CD4-positive, alpha-beta T cell treated with Interleukin-1 beta for 1 hour (primary cell): Measurements from ENCODE around the gene ICAM3.

Experiments used
- DNase-seq, 2 donors: peaks; one replicate each; pipeline ENCODE4 v3.0.0-alpha.2; 2020 to 2022

ICAM3 gene

GRCh38 chr19:10290876-10291553 lies 48.4 kb downstream of the ICAM3 start:
- DNase-seq: peak; percentile 62 to 69

- DNase-seq: no peak
Observed at GRCh38 chr19:10290357-10290875, 49.0 kb downstream of the ICAM3 start.

- DNase-seq: peak in 1 of 2 donors; percentile 39
Observed at GRCh38 chr19:10289836-10290356, 49.5 kb downstream of the ICAM3 start, which contains the start of gene ICAM5. Gene ICAM5, plus strand, starts transcription at chr19:10289952. Its CDS starts 92 bp downstream, at chr19:10290044.

- peak; percentile 66 for DNase-seq
Observed at GRCh38 chr19:10289167-10289835, 50.1 kb downstream of the ICAM3 start.

DNA sequence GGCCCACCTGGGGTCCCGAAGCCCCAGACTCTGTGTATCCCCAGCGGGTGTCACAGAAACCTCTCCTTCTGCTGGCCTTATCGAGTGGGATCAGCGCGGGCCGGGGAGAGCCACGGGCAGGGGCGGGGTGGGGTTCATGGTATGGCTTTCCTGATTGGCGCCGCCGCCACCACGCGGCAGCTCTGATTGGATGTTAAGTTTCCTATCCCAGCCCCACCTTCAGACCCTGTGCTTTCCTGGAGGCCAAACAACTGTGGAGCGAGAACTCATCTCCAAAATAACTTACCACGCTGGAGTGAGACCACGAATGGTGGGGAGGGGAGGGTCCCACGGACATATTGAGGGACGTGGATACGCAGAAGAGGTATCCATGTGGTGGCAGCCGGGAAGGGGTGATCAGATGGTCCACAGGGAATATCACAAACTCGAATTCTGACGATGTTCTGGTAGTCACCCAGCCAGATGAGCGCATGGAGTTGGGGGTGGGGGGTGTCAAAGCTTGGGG lies 50.7 kb downstream of the ICAM3 start:
- DNase-seq: peak; percentile 42 to 48

DNA sequence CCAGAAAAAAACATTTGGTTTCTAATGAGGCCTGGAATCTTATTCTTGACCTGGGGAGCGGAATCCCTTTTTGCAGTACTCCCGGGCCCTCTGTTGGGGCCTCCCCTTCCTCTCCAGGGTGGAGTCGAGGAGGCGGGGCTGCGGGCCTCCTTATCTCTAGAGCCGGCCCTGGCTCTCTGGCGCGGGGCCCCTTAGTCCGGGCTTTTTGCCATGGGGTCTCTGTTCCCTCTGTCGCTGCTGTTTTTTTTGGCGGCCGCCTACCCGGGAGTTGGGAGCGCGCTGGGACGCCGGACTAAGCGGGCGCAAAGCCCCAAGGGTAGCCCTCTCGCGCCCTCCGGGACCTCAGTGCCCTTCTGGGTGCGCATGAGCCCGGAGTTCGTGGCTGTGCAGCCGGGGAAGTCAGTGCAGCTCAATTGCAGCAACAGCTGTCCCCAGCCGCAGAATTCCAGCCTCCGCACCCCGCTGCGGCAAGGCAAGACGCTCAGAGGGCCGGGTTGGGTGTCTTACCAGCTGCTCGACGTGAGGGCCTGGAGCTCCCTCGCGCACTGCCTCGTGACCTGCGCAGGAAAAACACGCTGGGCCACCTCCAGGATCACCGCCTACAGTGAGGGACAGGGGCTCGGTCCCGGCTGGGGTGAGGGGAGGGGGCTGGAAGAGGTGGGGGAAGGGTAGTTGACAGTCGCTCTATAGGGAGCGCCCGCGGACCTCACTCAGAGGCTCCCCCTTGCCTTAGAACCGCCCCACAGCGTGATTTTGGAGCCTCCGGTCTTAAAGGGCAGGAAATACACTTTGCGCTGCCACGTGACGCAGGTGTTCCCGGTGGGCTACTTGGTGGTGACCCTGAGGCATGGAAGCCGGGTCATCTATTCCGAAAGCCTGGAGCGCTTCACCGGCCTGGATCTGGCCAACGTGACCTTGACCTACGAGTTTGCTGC lies 52.4 kb downstream of the ICAM3 start, which contains the start of gene ICAM4:
TSS of gene ICAM4 (plus strand) at position 153 of the 935 bp plus-strand sequence. CDS start at position 211, 58 bp downstream.
- peak; percentile 45 to 47 for DNase-seq

DNA sequence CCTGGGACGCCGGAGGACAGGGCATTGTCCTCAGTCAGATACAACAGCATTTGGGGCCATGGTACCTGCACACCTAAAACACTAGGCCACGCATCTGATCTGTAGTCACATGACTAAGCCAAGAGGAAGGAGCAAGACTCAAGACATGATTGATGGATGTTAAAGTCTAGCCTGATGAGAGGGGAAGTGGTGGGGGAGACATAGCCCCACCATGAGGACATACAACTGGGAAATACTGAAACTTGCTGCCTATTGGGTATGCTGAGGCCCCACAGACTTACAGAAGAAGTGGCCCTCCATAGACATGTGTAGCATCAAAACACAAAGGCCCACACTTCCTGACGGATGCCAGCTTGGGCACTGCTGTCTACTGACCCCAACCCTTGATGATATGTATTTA lies 54.0 kb downstream of the ICAM3 start:
- no peak for DNase-seq

- DNase-seq: no peak
Observed at GRCh38 chr19:10284960-10285278, 54.5 kb downstream of the ICAM3 start.

- DNase-seq: no peak
Observed at GRCh38 chr19:10284065-10284959, 55.1 kb downstream of the ICAM3 start.
